Cerebellar cortex (tissue), 1 donor: ENCODE measurements around the gene SSTR5.
"Not testable (repeated sequence)": the region's sequence is repeated elsewhere in the genome, so short reads cannot be mapped to it uniquely, and the experiment has no call there.

Experiments used
- DNase-seq: peaks from one replicate; pipeline ENCODE4 v3.0.0-alpha.2; 2015; ENCODE audit warnings: low spot score

SSTR5 gene

GRCh38 chr16:1075546-1075945 lies 3.0 kb downstream of the SSTR5 start:
- no peak for DNase-seq

GRCh38 chr16:1076801-1077576 lies 4.4 kb downstream of the SSTR5 start:
- DNase-seq: no peak

- no peak for DNase-seq
Observed at GRCh38 chr16:1077877-1078578, 5.5 kb downstream of the SSTR5 start.

- DNase-seq: no peak
Observed at GRCh38 chr16:1078579-1079021, 6.1 kb downstream of the SSTR5 start.

GRCh38 chr16:1079341-1079740 lies 6.8 kb downstream of the SSTR5 start:
- no peak for DNase-seq

GRCh38 chr16:1079786-1080525 lies 7.4 kb downstream of the SSTR5 start:
- DNase-seq: no peak

- DNase-seq: no peak
Observed at GRCh38 chr16:1080801-1081733, 8.5 kb downstream of the SSTR5 start.

GRCh38 chr16:1081734-1082265 lies 9.3 kb downstream of the SSTR5 start:
- DNase-seq: no peak

GRCh38 chr16:1082266-1082951 lies 9.9 kb downstream of the SSTR5 start:
- no peak for DNase-seq

GRCh38 chr16:1082952-1083675 lies 10.6 kb downstream of the SSTR5 start:
- DNase-seq: no peak

GRCh38 chr16:1084971-1085370 lies 12.4 kb downstream of the SSTR5 start:
- no peak for DNase-seq

- not testable (repeated sequence) for DNase-seq
Observed at GRCh38 chr16:1086443-1086842, 13.9 kb downstream of the SSTR5 start.

GRCh38 chr16:1088295-1089170 lies 16.0 kb downstream of the SSTR5 start:
- no peak for DNase-seq

GRCh38 chr16:1089439-1089821 lies 16.9 kb downstream of the SSTR5 start:
- DNase-seq: no peak

- DNase-seq: no peak
Observed at GRCh38 chr16:1089822-1090619, 17.5 kb downstream of the SSTR5 start.

GRCh38 chr16:1090620-1091587 lies 18.4 kb downstream of the SSTR5 start:
- DNase-seq: no peak

GRCh38 chr16:1091992-1092552 lies 19.5 kb downstream of the SSTR5 start:
- DNase-seq: no peak
